ENCODE data around the gene ARF5.

DNA sequence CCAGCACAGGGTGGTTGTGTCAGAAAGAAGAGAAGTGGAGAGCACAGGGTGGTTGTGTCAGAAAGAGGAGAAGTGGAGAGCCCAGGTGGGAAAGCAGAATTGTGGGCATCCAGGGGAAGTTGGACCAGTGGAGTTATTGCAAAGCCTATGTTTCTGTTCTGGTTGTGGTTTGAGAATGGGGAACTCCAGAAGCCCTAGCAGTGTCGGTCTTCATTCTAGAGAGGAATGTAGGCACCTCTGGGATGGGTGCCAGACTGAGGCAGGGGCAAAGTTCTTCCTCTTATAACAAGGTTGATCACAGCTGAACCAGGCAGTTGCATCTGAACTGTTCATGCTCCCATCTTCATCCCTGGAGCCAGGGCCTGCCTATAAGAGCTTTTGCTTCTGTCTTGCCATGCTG, 6.3 kb downstream of the ARF5 start:
- no peak for TF ChIP-seq CTCF (IDR thresholded peaks at IDR 0.05)
- TF ChIP-seq POLR2A (IDR thresholded peaks at IDR 0.05): no peak
- TF ChIP-seq POLR2AphosphoS5 (IDR thresholded peaks at IDR 0.05): no peak
